Activated T-cell treated with anti-CD3 and anti-CD28 coated beads, Interleukin-2, amount 50 U/mL, for 1 hour (primary cell): ENCODE results near the gene SCN10A.

ENCODE experiments used
- DNase-seq: peaks from one replicate; pipeline ENCODE4 v3.0.0-alpha.2; 2020

The SCN10A gene

GRCh38 chr3:38816026-38816425, at the start of gene SCN10A:
Gene SCN10A, minus strand, starts transcription at chr3:38816217. Its CDS starts 22,207 bp downstream, at chr3:38794010.
- no peak for DNase-seq

GRCh38 chr3:38853011-38853410, 37.0 kb upstream of the SCN10A start:
- no peak for DNase-seq

- DNase-seq = no peak
These were observed 27.9 kb upstream of the SCN10A start for GRCh38 chr3:38843898-38844297.

- no peak for DNase-seq
These were observed 26.4 kb upstream of the SCN10A start for GRCh38 chr3:38842266-38842965.

- DNase-seq = no peak
These were observed 25.0 kb upstream of the SCN10A start for GRCh38 chr3:38840987-38841386.

GRCh38 chr3:38837358-38837757, 21.3 kb upstream of the SCN10A start:
- no peak for DNase-seq

- DNase-seq = no peak
These were observed 20.5 kb upstream of the SCN10A start for GRCh38 chr3:38836561-38836960.

- no peak for DNase-seq
These were observed 19.9 kb upstream of the SCN10A start for GRCh38 chr3:38835939-38836338.

GRCh38 chr3:38834717-38835116, 18.7 kb upstream of the SCN10A start:
- no peak for DNase-seq

- DNase-seq = no peak
These were observed 18.1 kb upstream of the SCN10A start for GRCh38 chr3:38834110-38834509.

- no peak for DNase-seq
These were observed 13.4 kb upstream of the SCN10A start for GRCh38 chr3:38829404-38829803.

GRCh38 chr3:38828681-38829080, 12.7 kb upstream of the SCN10A start:
- DNase-seq = no peak

- DNase-seq = no peak
These were observed 11.8 kb upstream of the SCN10A start for GRCh38 chr3:38827791-38828190.

- no peak for DNase-seq
These were observed 10.0 kb upstream of the SCN10A start for GRCh38 chr3:38826001-38826400.

GRCh38 chr3:38824349-38824748, 8.3 kb upstream of the SCN10A start:
- no peak for DNase-seq

GRCh38 chr3:38823722-38824121, 7.7 kb upstream of the SCN10A start:
- no peak for DNase-seq

- DNase-seq = no peak
These were observed 7.2 kb upstream of the SCN10A start for GRCh38 chr3:38823186-38823585.

GRCh38 chr3:38811822-38812221, 4.2 kb downstream of the SCN10A start:
- no peak for DNase-seq

- no peak for DNase-seq
These were observed 10.1 kb downstream of the SCN10A start for GRCh38 chr3:38805765-38806386.

GRCh38 chr3:38805004-38805403, 11.0 kb downstream of the SCN10A start:
- DNase-seq = no peak

- DNase-seq = no peak
These were observed 15.5 kb downstream of the SCN10A start for GRCh38 chr3:38800511-38800910.

GRCh38 chr3:38793721-38794120, 22.3 kb downstream of the SCN10A start:
- no peak for DNase-seq

- no peak for DNase-seq
These were observed 23.0 kb downstream of the SCN10A start for GRCh38 chr3:38792983-38793382.

- DNase-seq = no peak
These were observed 33.9 kb downstream of the SCN10A start for GRCh38 chr3:38782148-38782547.

GRCh38 chr3:38773528-38773927, 42.5 kb downstream of the SCN10A start:
- DNase-seq = no peak
